Hepatocyte (in vitro differentiated cells): ENCODE results near the gene INSRR. TPM values are rescaled to one million over a fixed set of nuclear protein-coding genes. Genes with fewer than 3 reads are reported as not detected.

Experiments
- DNase-seq: peaks from one replicate; pipeline ENCODE4 v3.0.0-alpha.2; 2016; ENCODE audit warnings: low spot score
- H2AFZ ChIP-seq: fragments of 200-600 bp; sonication (generic); 2 replicates; pipeline ENCODE4 v1.6.0; 2016; ENCODE audit warnings: antibody characterized with exemption, mild to moderate bottlenecking
- H3K27ac ChIP-seq: fragments of 200-600 bp; sonication (generic); 2 replicates; pipeline ENCODE4 v1.5.1; 2016; ENCODE audit warnings: mild to moderate bottlenecking
- H3K27me3 ChIP-seq: fragments of 200-600 bp; sonication (generic); 2 replicates; pipeline ENCODE4 v1.6.1; 2016
- H3K36me3 ChIP-seq: fragments of 200-600 bp; sonication (generic); replicated peaks from 2 replicates; pipeline ENCODE4 v1.5.1; 2016; ENCODE audit warnings: low read depth; ENCODE audit not compliant: insufficient read depth
- H3K4me1 ChIP-seq: fragments of 200-600 bp; sonication (generic); 2 replicates; pipeline ENCODE4 v1.5.1; 2016; ENCODE audit warnings: mild to moderate bottlenecking, moderate library complexity; ENCODE audit not compliant: insufficient read depth
- H3K4me2 ChIP-seq: fragments of 200-600 bp; sonication (generic); 2 replicates; pipeline ENCODE4 v1.6.0; 2016
- H3K4me3 ChIP-seq: fragments of 200-600 bp; sonication (generic); 2 replicates; pipeline ENCODE4 v1.5.1; 2016; ENCODE audit warnings: mild to moderate bottlenecking
- H3K79me2 ChIP-seq: fragments of 200-600 bp; sonication (generic); 2 replicates; pipeline ENCODE4 v1.6.0; 2017; ENCODE audit warnings: mild to moderate bottlenecking
- H3K9me2 ChIP-seq: fragments of 200-600 bp; sonication (generic); replicated peaks from 2 replicates; pipeline ENCODE4 v1.6.0; 2017; ENCODE audit warnings: mild to moderate bottlenecking; ENCODE audit not compliant: insufficient read depth
- H3K9me3 ChIP-seq: fragments of 200-600 bp; sonication (generic); 2 replicates; pipeline ENCODE4 v1.5.1; 2016; ENCODE audit warnings: low read depth, mild to moderate bottlenecking
- H4K20me1 ChIP-seq: fragments of 200-600 bp; sonication (generic); 2 replicates; pipeline ENCODE4 v1.6.0; 2016; ENCODE audit warnings: mild to moderate bottlenecking; ENCODE audit not compliant: insufficient read depth, poor library complexity, severe bottlenecking
- CTCF ChIP-seq: fragments of 200-600 bp; sonication (generic); IDR thresholded peaks from 2 replicates; pipeline ENCODE4 v1.5.1; 2016; ENCODE audit warnings: antibody characterized with exemption, mild to moderate bottlenecking; ENCODE audit not compliant: poor library complexity
- EZH2 ChIP-seq: fragments of 200-600 bp; sonication (generic); IDR thresholded peaks from 2 replicates; pipeline ENCODE4 v1.6.1; 2016; ENCODE audit warnings: antibody characterized with exemption, mild to moderate bottlenecking, borderline replicate concordance
- EZH2phosphoT487 ChIP-seq: fragments of 200-600 bp; sonication (generic); IDR thresholded peaks from one replicate; pipeline ENCODE4 v1.6.1; 2018; ENCODE audit warnings: antibody characterized with exemption, mild to moderate bottlenecking, low read depth, moderate library complexity; ENCODE audit not compliant: unreplicated experiment, severe bottlenecking
- WGBS: methylation state at CpG from one replicate; pipeline ENCODE4 v1.1.6; 2016; ENCODE audit warnings: low lambda C conversion rate; ENCODE audit errors: missing lambda C conversion rate; 5-methylcytosine and 5-hydroxymethylcytosine counted together
- polyA plus RNA-seq: library from polyadenylated mRNA; unstranded; fragments of >200 nt; fragmentation: Nextera tagmentation; extraction: Ambion mirVana; gene quantifications from 2 replicates; pipeline ENCODE4 v1.2.1, GENCODE V29; 2016
- total RNA-seq: library from RNA; depleted of rRNA; stranded (reverse); fragments of >200 nt; gene quantifications from 2 replicates; pipeline ENCODE4 v1.2.3, GENCODE V29; 2014

The INSRR gene
- total and polyA plus RNA-seq, 2 experiments from 2014 or later = not detected

GRCh38 chr1:156885880-156886355 lies 27.0 kb upstream of the INSRR start:
- Histone ChIP-seq H3K4me2 (no peak overlapping the region), H3K9me2 (no peaks in the 10 kb centered on the region), H3K9me3 (no peaks in the 10 kb centered on the region), H4K20me1 (no peaks in the 10 kb centered on the region), H2AFZ (no peak overlapping the region), H3K79me2 (no peaks in the 10 kb centered on the region), H3K4me3 (no peak overlapping the region), H3K36me3 (no peaks in the 10 kb centered on the region), H3K27me3 (peaks cover 28% of the 10 kb centered on the region), H3K4me1 (no peaks in the 10 kb centered on the region), H3K27ac (no peak overlapping the region)
- no peak for TF ChIP-seq EZH2
- TF ChIP-seq CTCF = no peak
- no peak for DNase-seq
- 67% methylated on average over 13 of the region's 13 CpGs for WGBS

- Histone ChIP-seq H3K27ac (no peak overlapping the region), H3K4me3 (no peak overlapping the region), H3K79me2 (no peaks in the 10 kb centered on the region), H3K27me3 (peaks cover 27% of the 10 kb centered on the region), H3K36me3 (no peaks in the 10 kb centered on the region), H4K20me1 (no peaks in the 10 kb centered on the region), H3K4me2 (no peak overlapping the region), H3K9me3 (no peaks in the 10 kb centered on the region), H2AFZ (no peak overlapping the region), H3K4me1 (no peaks in the 10 kb centered on the region), H3K9me2 (no peaks in the 10 kb centered on the region)
- no peak for DNase-seq
- TF ChIP-seq EZH2 (no peak), CTCF (no peak), EZH2phosphoT487 (no peak)
- WGBS = 50% methylated on average over 1 of the region's 1 CpG
Measured at GRCh38 chr1:156885314-156885713, 26.4 kb upstream of the INSRR start.

GRCh38 chr1:156884560-156885184 lies 25.8 kb upstream of the INSRR start:
- no peak for TF ChIP-seq CTCF
- TF ChIP-seq EZH2 = no peak
- no peak for TF ChIP-seq EZH2phosphoT487
- Histone ChIP-seq H2AFZ (no peak overlapping the region), H3K36me3 (no peaks in the 10 kb centered on the region), H3K79me2 (no peaks in the 10 kb centered on the region), H3K4me2 (no peak overlapping the region), H3K4me1 (no peaks in the 10 kb centered on the region), H3K27me3 (peaks cover 26% of the 10 kb centered on the region), H4K20me1 (no peaks in the 10 kb centered on the region), H3K4me3 (no peak overlapping the region), H3K9me2 (no peaks in the 10 kb centered on the region), H3K9me3 (no peaks in the 10 kb centered on the region), H3K27ac (no peak overlapping the region)
- no peak for DNase-seq
- WGBS = 54% methylated on average over 10 of the region's 10 CpGs
